Erythroblast (primary cell): ENCODE measurements around the gene RERE.

Experiments
- GATA1 ChIP-seq: IDR thresholded peaks from 2 replicates; pipeline ENCODE4 v1.6.1; 2011; ENCODE audit warnings: low read depth, mild to moderate bottlenecking, control low read depth, low read length, moderate library complexity
- POLR2A ChIP-seq: IDR thresholded peaks from 2 replicates; pipeline ENCODE4 v1.6.1; 2011; ENCODE audit warnings: mild to moderate bottlenecking, low read length

DNA sequence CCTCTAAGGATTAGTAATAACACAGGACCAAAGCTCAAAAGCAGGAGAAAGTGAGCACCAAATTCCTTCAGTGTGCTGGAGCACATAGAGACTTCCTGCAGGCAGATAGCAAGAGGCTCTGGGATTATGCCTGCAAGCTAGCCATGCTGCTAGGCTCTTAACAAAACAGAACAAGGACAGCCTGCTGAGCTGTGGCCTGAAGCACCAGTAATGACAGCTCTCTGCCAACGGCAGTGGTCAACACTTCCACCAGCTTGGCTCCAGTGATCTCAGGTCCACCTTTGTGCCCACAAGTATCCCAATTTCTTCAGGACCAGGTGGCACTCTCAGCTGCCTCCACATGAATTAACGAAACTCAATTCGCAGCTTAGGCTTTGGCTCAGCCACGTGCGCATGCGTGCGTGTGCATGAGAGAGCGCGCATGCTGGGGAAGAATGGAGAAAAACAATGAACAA, 435.4 kb downstream of the RERE start:
- TF ChIP-seq POLR2A = no peak
- no peak for TF ChIP-seq GATA1
